Testis (tissue), 2 donors: ENCODE results near the gene RAB3B.

Experiments
- CTCF ChIP-seq, 3 experiments: fragments of 450-650 bp in 2 of 3; fragments of 200-600 bp in 1 of 3; sonication (generic) in 1 of 3; IDR thresholded peaks; one replicate each; pipeline ENCODE4 v1.5.1; 2016 to 2019; ENCODE audit warnings: antibody characterized with exemption in 3 of 3, mild to moderate bottlenecking in 2 of 3, moderate library complexity in 1 of 3
- POLR2A ChIP-seq: fragments of 450-650 bp; IDR thresholded peaks from one replicate; pipeline ENCODE4 v1.6.1; 2017; ENCODE audit warnings: antibody characterized with exemption, mild to moderate bottlenecking, moderate library complexity

- TF ChIP-seq CTCF (IDR thresholded peaks at IDR 0.05) (no peak), POLR2A (no peak)
Observed at GRCh38 chr1:51973587-51974474, 16.7 kb downstream of the RAB3B start.
